HCT116 (cell line): ENCODE measurements around the gene TNFRSF25. TPM values are rescaled to one million over a fixed set of nuclear protein-coding genes. Genes with fewer than 3 reads are reported as not detected.
A peak's percentile ranks its signal among the peaks of the same experiment; 100 is the strongest.

Experiments used
- ATAC-seq: fragments of 200-7000 bp; cut with Tn5 transposase; 2 replicates; pipeline ENCODE4 v1.9.1; 2020; ENCODE audit warnings: mild to moderate bottlenecking, moderate library complexity
- BruUV-seq: library from RNA; stranded (reverse); fragments of 400-500 nt; replicated peaks from 2 replicates; lab custom pipeline; 2021; lab: Mats Ljungman, UMichigan
- CTCF ChIA-PET: fragments of 300-600 bp; sonication (Branson Sonifier 250); formaldehyde crosslinking; loops from one replicate; lab custom pipeline; 2021; ENCODE audit warnings: antibody characterized with exemption; lab: Charles Lee
- POLR2A ChIA-PET: fragments of 300-600, 350-600 bp; sonication (Branson Sonifier 250); formaldehyde crosslinking; loops from one replicate; lab custom pipeline; 2021; ENCODE audit warnings: antibody characterized with exemption; lab: Charles Lee
- RAD21 ChIA-PET, 2 experiments: fragments of 300-600 bp; sonication (Branson Sonifier 250); formaldehyde crosslinking; loops; one replicate each; lab custom pipeline; 2023; ENCODE audit warnings: low total read pairs in 2 of 2; ENCODE audit not compliant: uncharacterized antibody in 2 of 2, unreplicated experiment in 2 of 2, low non-redundant PET in 1 of 2; lab: Charles Lee
- DNase-seq: peaks from one replicate; pipeline ENCODE4 v3.0.0-alpha.2; 2010; ENCODE audit warnings: low read depth, low spot score
- H2AFZ ChIP-seq: fragments of 200-600 bp; shearing (Covaris generic), sonication (generic); 2 replicates; pipeline ENCODE4 v1.6.1; 2017; ENCODE audit warnings: low read depth, mixed run types, mixed read lengths, antibody characterized with exemption, low read length; ENCODE audit not compliant: poor library complexity, severe bottlenecking
- H3K27ac ChIP-seq: 2 replicates; pipeline ENCODE4 v1.5.1; 2012; ENCODE audit warnings: low read depth, low read length
- H3K27me3 ChIP-seq: fragments of 200-600 bp; sonication (generic); 2 replicates; pipeline ENCODE4 v1.6.1; 2016; ENCODE audit warnings: mixed run types, low read length, mixed read lengths; ENCODE audit not compliant: insufficient read depth
- H3K36me3 ChIP-seq, 2 experiments: fragments of 200-500 bp in 1 of 2; fragments of 200-600 bp in 1 of 2; sonication (Bioruptor generic) in 1 of 2; sonication (generic) in 1 of 2; 2 replicates each; pipeline versions ENCODE4 v1.5.1 to v1.6.1; 2014 to 2016; ENCODE audit warnings: low read length in 2 of 2, inconsistent platforms in 1 of 2, mixed read lengths in 1 of 2, mixed run types in 1 of 2; ENCODE audit not compliant: insufficient read depth in 2 of 2, control insufficient read depth in 1 of 2
- H3K4me1 ChIP-seq, 2 experiments: fragments of 200-600 bp in 1 of 2; sonication (generic) in 1 of 2; 2 replicates each; pipeline versions ENCODE4 v1.5.1 to v1.6.1; 2012 to 2017; ENCODE audit warnings: low read length in 2 of 2, inconsistent platforms in 1 of 2, mild to moderate bottlenecking in 1 of 2, mixed read lengths in 1 of 2, mixed run types in 1 of 2, moderate library complexity in 1 of 2; ENCODE audit not compliant: insufficient read depth in 2 of 2, control insufficient read depth in 1 of 2
- H3K4me2 ChIP-seq: fragments of 200-600 bp; sonication (generic); 2 replicates; pipeline ENCODE4 v1.6.1; 2017; ENCODE audit warnings: mixed run types, low read length, mixed read lengths
- H3K4me3 ChIP-seq, 2 experiments: fragments of 200-600 bp in 1 of 2; sonication (generic) in 1 of 2; replicated peaks in 1 of 2; 2 replicates each; pipeline ENCODE4 v1.5.1; 2011 to 2016; ENCODE audit warnings: low read length in 2 of 2, control low read depth in 1 of 2, low read depth in 1 of 2, mild to moderate bottlenecking in 1 of 2, mixed read lengths in 1 of 2, mixed run types in 1 of 2
- H3K79me2 ChIP-seq: fragments of 200-600 bp; sonication (generic); 2 replicates; pipeline ENCODE4 v1.6.1; 2017; ENCODE audit warnings: mild to moderate bottlenecking, mixed run types, low read length, moderate library complexity, mixed read lengths; ENCODE audit not compliant: insufficient read depth
- H3K9ac ChIP-seq: fragments of 200-600 bp; sonication (generic); 2 replicates; pipeline ENCODE4 v1.6.1; 2016; ENCODE audit warnings: low read length, mixed read lengths
- H3K9me2 ChIP-seq: fragments of 200-600 bp; sonication (generic), shearing (Covaris generic); 2 replicates; pipeline ENCODE4 v1.6.1; 2017; ENCODE audit warnings: mixed run types, mild to moderate bottlenecking, moderate library complexity; ENCODE audit not compliant: insufficient read depth
- H3K9me3 ChIP-seq, 2 experiments: fragments of 200-500 bp in 1 of 2; fragments of 200-600 bp in 1 of 2; sonication (Bioruptor generic) in 1 of 2; sonication (generic) in 1 of 2; 2 replicates each; pipeline ENCODE4 v1.6.1; 2014 to 2017; ENCODE audit warnings: low read length in 2 of 2, mixed read lengths in 2 of 2, inconsistent platforms in 1 of 2, low read depth in 1 of 2, mild to moderate bottlenecking in 1 of 2, mixed run types in 1 of 2, moderate library complexity in 1 of 2; ENCODE audit not compliant: control insufficient read depth in 1 of 2, insufficient read depth in 1 of 2
- H4K20me1 ChIP-seq: fragments of 200-600 bp; sonication (generic), shearing (Covaris generic); 2 replicates; pipeline ENCODE4 v1.6.1; 2017; ENCODE audit warnings: mixed run types, mild to moderate bottlenecking, moderate library complexity; ENCODE audit not compliant: insufficient read depth
- CBX3 ChIP-seq: IDR thresholded peaks from 2 replicates; pipeline ENCODE4 v1.6.1; 2012; ENCODE audit warnings: low read depth
- CEBPB ChIP-seq: IDR thresholded peaks from 2 replicates; pipeline ENCODE4 v1.6.1; 2012; ENCODE audit warnings: low read depth
- EGR1 ChIP-seq: IDR thresholded peaks from 2 replicates; pipeline ENCODE4 v1.6.1; 2012; ENCODE audit warnings: low read depth
- ELF1 ChIP-seq: IDR thresholded peaks from 2 replicates; pipeline ENCODE4 v1.6.1; 2012; ENCODE audit warnings: low read depth, borderline replicate concordance
- EZH2 ChIP-seq: fragments of 200-600 bp; sonication (generic); IDR thresholded peaks from 2 replicates; pipeline ENCODE4 v1.6.1; 2017; ENCODE audit warnings: antibody characterized with exemption, mixed run types
- FOSL1 ChIP-seq: IDR thresholded peaks from 2 replicates; pipeline ENCODE4 v1.6.1; 2012; ENCODE audit warnings: low read depth
- JUND ChIP-seq: IDR thresholded peaks from 2 replicates; pipeline ENCODE4 v1.6.1; 2012
- POLR2AphosphoS5 ChIP-seq: IDR thresholded peaks from 2 replicates; pipeline ENCODE4 v1.6.1; 2011; ENCODE audit warnings: mild to moderate bottlenecking, low read depth, low read length, moderate library complexity
- SIN3A ChIP-seq: IDR thresholded peaks from 2 replicates; pipeline ENCODE4 v1.6.1; 2012; ENCODE audit warnings: low read depth
- SRF ChIP-seq: IDR thresholded peaks from 2 replicates; pipeline ENCODE4 v1.6.1; 2012; ENCODE audit warnings: low read depth
- YY1 ChIP-seq: IDR thresholded peaks from 2 replicates; pipeline ENCODE4 v1.6.1; 2011; ENCODE audit warnings: low read length, low read depth, moderate library complexity, mild to moderate bottlenecking; ENCODE audit not compliant: insufficient replicate concordance; ENCODE audit errors: extremely low read depth
- ZFX ChIP-seq: fragments of 450-650 bp; IDR thresholded peaks from 2 replicates; pipeline ENCODE4 v1.6.1; 2017
- intact Hi-C: fragments of 100-400 bp; cut with micrococcal nuclease; formaldehyde crosslinking; loops from 2 replicates; pipeline ENCODE4 v1.10.0; 2022
- total RNA-seq: library from RNA; stranded (reverse); gene quantifications from one replicate; pipeline ENCODE4 v1.2.1, GENCODE V29; 2021; ENCODE audit not compliant: unreplicated experiment
- TF ChIP-seq, protein P1 (sequence below): IDR thresholded peaks from 2 replicates; pipeline ENCODE4 v1.6.1; 2012
- TF ChIP-seq, protein P2 (sequence below), 3 experiments: fragments of 200-600 bp in 1 of 3; sonication (generic) in 1 of 3; IDR thresholded peaks in 2 of 3; conservative IDR thresholded peaks in 1 of 3; 2 replicates each; pipeline ENCODE4 v1.5.1; 2012 to 2017; ENCODE audit warnings: low read depth in 2 of 3, low read length in 2 of 3, antibody characterized with exemption in 1 of 3, borderline replicate concordance in 1 of 3, control low read depth in 1 of 3, mild to moderate bottlenecking in 1 of 3, mixed read lengths in 1 of 3, mixed run types in 1 of 3, moderate library complexity in 1 of 3; ENCODE audit not compliant: insufficient read depth in 1 of 3
- TF ChIP-seq, protein P3 (sequence below): IDR thresholded peaks from 2 replicates; pipeline ENCODE4 v1.6.1; 2011; ENCODE audit warnings: mild to moderate bottlenecking, low read length, moderate library complexity; ENCODE audit not compliant: insufficient replicate concordance; ENCODE audit errors: extremely low read depth
- TF ChIP-seq, protein P4 (sequence below): IDR thresholded peaks from 2 replicates; pipeline ENCODE4 v1.6.1; 2012; ENCODE audit warnings: low read depth
- TF ChIP-seq, protein P5 (sequence below): IDR thresholded peaks from 2 replicates; pipeline ENCODE4 v1.6.1; 2012

TNFRSF25 gene
- total RNA-seq, 1 experiment from 2014 or later = 27.5 TPM

DNA sequence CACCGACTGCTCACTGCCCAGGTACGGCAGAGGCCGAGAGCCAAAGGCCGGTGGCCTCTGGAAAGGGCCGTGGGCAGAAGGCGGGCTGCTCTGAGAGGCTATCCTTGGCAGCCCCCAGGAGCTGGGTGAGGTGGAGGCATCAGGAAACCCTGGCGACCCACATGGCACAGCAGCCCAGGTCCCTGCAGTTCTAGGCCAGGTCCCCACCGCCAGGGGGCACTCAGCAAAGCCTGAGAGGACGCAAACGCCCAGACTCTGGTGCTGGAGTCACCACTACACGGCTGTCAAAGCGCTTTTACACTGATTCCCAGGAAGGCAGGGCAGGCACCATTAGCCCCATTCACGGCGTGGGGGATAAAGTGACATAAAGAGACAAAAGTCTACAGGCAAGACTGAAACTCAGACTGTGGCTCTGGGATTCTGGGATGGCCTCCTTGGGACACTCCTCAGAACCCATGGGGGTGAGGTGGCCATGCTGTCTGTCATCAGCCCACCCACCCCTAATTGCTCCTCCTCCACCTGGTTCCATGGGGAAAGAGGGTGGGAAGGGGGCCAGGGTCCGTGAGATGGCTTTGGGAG is 20.5 kb upstream of the TNFRSF25 start:
- no TSS peak for BruUV-seq
- Histone ChIP-seq H3K79me2 (peaks cover 5% of the 10 kb centered on the region; the same call in 1 of the 2 replicates), H3K4me1 (peaks cover 17 to 35% of the 10 kb centered on the region in 2 experiments), H3K4me3 (no peak overlapping the region), H3K36me3 (no peaks in the 10 kb centered on the region), H3K9me2 (no peaks in the 10 kb centered on the region), H3K9me3 (no peaks in the 10 kb centered on the region), H3K9ac (peak overlapping the region; percentile 32; the same call in 1 of the 2 replicates), H2AFZ (no peak overlapping the region), H3K27ac (no peak overlapping the region), H4K20me1 (no peaks in the 10 kb centered on the region), H3K27me3 (no peaks in the 10 kb centered on the region), H3K4me2 (peak overlapping the region; percentile 61)
- ChIA-PET POLR2A (no interaction called here), RAD21 (no interaction called here), CTCF (interaction anchor here (0.6 kb wide), 1 partner anchor 12 kb away, joined by 4 read pairs; no protein-coding TSS in a partner anchor)
- ATAC-seq (peak; percentile 64), DNase-seq (peak; percentile 52)
- no peak for TF ChIP-seq CEBPB
- peak; percentile 70 for TF ChIP-seq YY1
- TF ChIP-seq, protein P1, sequence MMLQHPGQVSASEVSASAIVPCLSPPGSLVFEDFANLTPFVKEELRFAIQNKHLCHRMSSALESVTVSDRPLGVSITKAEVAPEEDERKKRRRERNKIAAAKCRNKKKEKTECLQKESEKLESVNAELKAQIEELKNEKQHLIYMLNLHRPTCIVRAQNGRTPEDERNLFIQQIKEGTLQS = no peak
- TF ChIP-seq ZFX = no peak
- no peak for TF ChIP-seq SIN3A
- TF ChIP-seq, protein P2, sequence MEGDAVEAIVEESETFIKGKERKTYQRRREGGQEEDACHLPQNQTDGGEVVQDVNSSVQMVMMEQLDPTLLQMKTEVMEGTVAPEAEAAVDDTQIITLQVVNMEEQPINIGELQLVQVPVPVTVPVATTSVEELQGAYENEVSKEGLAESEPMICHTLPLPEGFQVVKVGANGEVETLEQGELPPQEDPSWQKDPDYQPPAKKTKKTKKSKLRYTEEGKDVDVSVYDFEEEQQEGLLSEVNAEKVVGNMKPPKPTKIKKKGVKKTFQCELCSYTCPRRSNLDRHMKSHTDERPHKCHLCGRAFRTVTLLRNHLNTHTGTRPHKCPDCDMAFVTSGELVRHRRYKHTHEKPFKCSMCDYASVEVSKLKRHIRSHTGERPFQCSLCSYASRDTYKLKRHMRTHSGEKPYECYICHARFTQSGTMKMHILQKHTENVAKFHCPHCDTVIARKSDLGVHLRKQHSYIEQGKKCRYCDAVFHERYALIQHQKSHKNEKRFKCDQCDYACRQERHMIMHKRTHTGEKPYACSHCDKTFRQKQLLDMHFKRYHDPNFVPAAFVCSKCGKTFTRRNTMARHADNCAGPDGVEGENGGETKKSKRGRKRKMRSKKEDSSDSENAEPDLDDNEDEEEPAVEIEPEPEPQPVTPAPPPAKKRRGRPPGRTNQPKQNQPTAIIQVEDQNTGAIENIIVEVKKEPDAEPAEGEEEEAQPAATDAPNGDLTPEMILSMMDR (IDR thresholded peaks at IDR 0.05 in 2 of 3, conservative IDR thresholded peaks at IDR 0.05 in 1 of 3; ENCODE audit: borderline replicate concordance in 1 of 3, insufficient read depth in 1 of 3, low read depth in 2 of 3, low read length in 2 of 3) = peak in 2 of 3 experiments; percentile 91 to 97; a peak in 4 of 6 replicates
- TF ChIP-seq, protein P3, sequence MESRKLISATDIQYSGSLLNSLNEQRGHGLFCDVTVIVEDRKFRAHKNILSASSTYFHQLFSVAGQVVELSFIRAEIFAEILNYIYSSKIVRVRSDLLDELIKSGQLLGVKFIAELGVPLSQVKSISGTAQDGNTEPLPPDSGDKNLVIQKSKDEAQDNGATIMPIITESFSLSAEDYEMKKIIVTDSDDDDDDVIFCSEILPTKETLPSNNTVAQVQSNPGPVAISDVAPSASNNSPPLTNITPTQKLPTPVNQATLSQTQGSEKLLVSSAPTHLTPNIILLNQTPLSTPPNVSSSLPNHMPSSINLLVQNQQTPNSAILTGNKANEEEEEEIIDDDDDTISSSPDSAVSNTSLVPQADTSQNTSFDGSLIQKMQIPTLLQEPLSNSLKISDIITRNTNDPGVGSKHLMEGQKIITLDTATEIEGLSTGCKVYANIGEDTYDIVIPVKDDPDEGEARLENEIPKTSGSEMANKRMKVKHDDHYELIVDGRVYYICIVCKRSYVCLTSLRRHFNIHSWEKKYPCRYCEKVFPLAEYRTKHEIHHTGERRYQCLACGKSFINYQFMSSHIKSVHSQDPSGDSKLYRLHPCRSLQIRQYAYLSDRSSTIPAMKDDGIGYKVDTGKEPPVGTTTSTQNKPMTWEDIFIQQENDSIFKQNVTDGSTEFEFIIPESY = no peak
- no peak for TF ChIP-seq SRF
- TF ChIP-seq, protein P4, sequence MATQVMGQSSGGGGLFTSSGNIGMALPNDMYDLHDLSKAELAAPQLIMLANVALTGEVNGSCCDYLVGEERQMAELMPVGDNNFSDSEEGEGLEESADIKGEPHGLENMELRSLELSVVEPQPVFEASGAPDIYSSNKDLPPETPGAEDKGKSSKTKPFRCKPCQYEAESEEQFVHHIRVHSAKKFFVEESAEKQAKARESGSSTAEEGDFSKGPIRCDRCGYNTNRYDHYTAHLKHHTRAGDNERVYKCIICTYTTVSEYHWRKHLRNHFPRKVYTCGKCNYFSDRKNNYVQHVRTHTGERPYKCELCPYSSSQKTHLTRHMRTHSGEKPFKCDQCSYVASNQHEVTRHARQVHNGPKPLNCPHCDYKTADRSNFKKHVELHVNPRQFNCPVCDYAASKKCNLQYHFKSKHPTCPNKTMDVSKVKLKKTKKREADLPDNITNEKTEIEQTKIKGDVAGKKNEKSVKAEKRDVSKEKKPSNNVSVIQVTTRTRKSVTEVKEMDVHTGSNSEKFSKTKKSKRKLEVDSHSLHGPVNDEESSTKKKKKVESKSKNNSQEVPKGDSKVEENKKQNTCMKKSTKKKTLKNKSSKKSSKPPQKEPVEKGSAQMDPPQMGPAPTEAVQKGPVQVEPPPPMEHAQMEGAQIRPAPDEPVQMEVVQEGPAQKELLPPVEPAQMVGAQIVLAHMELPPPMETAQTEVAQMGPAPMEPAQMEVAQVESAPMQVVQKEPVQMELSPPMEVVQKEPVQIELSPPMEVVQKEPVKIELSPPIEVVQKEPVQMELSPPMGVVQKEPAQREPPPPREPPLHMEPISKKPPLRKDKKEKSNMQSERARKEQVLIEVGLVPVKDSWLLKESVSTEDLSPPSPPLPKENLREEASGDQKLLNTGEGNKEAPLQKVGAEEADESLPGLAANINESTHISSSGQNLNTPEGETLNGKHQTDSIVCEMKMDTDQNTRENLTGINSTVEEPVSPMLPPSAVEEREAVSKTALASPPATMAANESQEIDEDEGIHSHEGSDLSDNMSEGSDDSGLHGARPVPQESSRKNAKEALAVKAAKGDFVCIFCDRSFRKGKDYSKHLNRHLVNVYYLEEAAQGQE = no peak
- TF ChIP-seq ELF1 = no peak
- TF ChIP-seq EZH2 = no peak
- no peak for TF ChIP-seq POLR2AphosphoS5
- no peak for TF ChIP-seq FOSL1
- no peak for TF ChIP-seq EGR1
- TF ChIP-seq CBX3 = no peak
- TF ChIP-seq, protein P5, sequence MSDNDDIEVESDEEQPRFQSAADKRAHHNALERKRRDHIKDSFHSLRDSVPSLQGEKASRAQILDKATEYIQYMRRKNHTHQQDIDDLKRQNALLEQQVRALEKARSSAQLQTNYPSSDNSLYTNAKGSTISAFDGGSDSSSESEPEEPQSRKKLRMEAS = no peak
- TF ChIP-seq JUND = no peak
- intact Hi-C loops = loop anchor here (1.0 to 5.0 kb wide), 2 partner anchors 37 to 731 kb away; no protein-coding TSS in a partner anchor
